HL-60/S4 treated with phorbol 12-myristate 13-acetate at 8.2 ng/mL for 4 days and 3 days (cell line): ENCODE measurements around the gene FGFRL1.
"Not testable (repeated sequence)": the region's sequence is repeated elsewhere in the genome, so short reads cannot be mapped to it uniquely, and the experiment has no call there.

Experiments used
- in situ Hi-C: fragments of 300-500 bp; cut with MboI; formaldehyde crosslinking; loops from 2 replicates; pipeline ENCODE4 v1.15.0; 2022; ENCODE audit warnings: low sequenced_read_pairs

The FGFRL1 gene

DNA sequence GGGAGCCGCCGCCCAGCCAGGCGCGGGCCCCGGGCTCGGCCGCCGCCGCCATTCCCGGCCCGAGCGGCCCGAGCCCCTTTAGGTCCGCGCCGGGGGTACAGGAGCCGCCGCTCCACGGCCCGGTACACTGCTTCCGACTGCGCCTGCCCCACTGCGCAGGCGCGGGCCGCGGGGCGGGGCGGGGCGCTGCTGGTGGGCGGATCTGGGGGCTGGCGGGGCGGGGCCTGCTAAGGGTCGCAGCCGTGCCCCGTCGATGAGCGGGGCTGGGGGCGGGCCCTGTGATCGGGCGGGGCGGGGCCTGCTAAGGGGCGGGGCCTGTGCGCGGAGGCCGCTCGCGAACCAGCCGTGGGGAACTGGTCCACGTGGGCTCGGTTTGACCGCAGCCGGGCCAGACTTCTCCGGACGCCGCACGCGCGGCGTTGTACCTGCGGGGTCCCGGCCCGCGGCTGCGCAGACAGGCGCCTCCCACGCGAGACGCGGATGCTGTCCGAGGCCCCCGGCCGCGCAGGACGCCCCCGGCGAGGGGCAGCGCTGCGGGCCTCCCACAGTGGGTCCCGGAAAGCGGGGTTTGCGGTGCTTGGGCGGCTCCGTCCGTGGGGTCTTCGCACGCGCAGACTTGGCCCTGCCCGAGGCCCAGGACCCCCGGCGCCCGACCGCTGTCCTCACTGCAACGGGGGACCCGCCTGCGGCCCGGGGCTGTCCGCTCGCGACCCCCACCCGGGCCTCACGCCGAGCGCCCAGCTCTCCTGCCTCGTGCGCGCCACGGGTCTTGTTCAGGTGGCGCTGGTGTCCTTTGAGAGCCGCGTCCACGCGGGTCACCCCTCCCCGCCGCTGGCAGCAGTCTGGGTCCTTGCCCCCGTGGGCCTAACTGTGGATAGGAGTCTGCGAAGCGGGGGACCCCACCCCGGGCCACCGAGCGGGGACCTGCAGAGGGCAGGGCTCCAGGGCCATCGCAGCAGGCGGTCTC lies 37.7 kb upstream of the FGFRL1 start, which contains the start of gene DGKQ:
TSS of gene DGKQ (minus strand) at position 139 of the 967 bp plus-strand sequence. CDS start at position 52, 87 bp downstream.
- in situ Hi-C loops: no loop called here

DNA sequence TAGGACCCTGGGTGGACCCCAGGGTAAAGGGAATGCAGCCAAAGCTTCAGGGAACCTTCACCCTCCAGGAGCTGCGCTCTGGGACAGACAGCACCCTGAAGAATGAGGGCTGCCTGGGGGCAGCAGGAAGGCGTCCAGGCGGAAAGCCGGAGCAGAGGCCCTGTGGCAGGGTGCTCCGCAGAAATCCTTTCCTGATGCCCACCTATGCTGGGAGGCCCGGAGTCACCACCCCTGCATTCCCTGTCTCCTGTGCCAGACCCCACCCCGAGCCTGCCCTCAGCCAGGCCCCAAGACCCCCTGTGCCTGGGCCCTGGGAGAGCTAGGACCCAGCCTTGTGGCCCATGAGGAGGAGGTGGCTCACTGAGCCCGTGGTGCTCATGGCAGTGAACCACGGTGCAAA lies 36.8 kb upstream of the FGFRL1 start:
- in situ Hi-C loops: no loop called here

DNA sequence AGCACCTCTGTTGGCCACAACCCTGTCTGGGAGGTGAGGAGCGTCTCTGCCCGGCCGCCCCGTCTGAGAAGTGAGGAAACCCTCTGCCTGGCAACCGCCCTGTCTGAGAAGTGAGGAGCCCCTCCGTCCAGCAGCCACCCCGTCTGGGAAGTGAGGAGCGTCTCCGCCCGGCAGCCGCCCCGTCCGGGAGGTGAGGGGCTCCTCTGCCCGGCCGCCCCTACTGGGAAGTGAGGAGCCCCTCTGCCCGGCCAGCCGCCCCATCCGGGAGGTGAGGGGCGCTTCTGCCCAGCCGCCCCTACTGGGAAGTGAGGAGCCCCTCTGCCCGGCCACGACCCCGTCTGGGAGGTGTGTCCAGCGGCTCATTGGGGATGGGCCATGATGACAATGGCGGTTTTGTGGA lies 35.4 kb upstream of the FGFRL1 start:
- in situ Hi-C loops: not testable (repeated sequence)

DNA sequence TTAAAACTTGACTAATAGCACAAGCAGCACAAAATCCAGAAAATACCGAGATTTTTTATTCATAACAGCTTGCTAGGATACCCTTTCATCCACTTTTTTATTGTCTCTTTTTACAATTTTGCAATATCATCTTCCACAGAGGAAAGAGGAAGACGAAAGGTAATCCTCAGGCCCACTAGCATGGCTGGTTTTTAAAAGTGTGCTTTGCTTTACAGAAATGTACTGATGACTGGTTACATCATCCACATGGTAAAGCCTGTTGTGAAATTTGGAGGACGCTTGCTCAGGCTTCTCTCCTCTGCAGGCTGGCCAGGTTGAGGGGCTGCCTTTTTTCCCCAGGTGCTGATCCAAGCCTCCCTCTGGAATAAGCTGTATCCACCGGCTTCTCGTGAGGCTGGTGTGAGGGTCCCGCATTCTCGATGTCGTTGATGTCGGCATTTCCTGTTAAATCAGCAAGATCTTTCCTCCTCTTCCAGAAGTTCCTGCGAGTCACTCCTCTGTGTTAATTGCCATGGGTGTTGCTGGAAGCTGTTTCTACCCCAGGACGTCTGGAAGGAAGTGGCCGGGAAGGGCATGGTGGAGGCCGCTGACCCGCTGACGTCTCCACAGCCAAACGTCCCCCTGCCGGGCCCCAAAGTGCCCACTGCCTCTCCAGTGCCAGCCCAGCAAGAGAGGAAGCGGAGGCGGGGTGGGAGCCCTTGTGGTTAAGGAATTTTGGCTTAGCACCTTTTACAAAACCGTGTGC lies 32.3 kb upstream of the FGFRL1 start:
- in situ Hi-C loops: no loop called here

DNA sequence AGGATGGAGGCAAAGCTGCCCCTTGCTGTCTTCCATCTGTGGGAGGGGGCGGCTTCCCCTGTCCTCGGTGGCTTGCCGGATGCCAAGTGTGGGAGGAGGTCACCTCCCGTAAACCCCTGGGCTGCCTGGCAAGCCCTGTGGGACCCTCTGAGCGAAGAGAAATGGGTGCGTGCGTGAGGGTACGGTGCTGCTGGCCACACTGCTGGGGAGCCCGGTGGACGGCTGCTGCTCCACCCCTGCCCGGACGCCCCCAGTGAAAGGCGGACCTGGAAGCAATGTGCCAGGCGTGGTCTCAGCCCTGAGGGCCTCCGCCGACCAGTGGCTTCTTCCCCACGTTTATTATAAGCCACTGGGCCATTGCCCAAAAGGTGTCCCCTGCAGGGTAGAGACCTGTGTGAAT lies 29.1 kb upstream of the FGFRL1 start:
- in situ Hi-C loops: no loop called here

DNA sequence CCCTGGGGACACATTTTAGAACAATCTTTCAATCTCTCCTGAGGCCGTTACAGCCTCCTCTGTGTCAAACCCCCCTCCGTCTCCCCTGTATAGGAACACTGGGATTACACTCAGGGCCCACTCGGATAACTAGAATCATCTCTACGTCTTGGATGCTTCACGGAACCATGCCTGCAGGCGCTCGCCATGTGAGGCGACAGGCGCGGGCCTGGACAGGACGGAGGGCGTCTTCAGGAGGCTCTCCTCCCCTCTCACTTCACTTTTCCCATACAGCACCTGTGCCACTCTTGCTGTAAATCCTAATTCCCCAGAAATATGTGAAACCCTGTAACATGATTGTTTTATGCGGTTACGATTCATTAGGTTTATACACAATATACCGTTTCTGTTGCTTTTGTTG lies 28.6 kb upstream of the FGFRL1 start:
- in situ Hi-C loops: no loop called here

DNA sequence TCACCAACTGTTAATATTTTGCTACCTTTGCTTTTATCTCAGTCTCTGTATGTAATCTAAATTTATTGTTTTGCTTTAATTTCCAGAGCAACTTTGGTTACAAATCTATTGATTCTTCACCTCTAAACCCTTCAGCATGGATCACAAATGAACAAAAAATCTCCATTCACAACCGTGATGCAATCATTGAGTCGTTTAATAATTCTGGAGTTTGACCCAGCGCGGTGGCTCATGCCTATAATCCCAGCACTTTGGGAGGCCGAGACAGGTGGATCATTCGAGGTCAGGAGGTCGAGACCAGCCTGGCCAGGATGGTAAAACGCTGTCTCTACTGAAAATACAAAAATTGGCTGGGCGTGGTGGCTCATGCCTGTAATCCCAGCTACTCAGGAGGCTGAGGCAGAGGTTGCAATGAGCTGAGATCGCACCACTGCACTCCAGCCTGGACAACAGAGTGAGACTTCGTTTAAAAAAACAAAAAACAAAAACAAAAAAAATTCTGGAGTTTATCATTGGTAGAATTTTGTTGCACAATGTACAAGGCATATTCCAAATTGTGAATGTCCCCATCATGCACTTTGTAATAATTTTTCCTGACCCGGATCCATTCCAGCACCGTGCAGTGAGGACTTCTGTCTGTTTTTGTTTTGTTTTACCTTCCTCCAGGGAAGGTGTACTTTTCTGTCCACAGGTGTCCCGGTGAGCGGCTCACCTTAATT lies 26.9 kb upstream of the FGFRL1 start:
- in situ Hi-C loops: no loop called here

DNA sequence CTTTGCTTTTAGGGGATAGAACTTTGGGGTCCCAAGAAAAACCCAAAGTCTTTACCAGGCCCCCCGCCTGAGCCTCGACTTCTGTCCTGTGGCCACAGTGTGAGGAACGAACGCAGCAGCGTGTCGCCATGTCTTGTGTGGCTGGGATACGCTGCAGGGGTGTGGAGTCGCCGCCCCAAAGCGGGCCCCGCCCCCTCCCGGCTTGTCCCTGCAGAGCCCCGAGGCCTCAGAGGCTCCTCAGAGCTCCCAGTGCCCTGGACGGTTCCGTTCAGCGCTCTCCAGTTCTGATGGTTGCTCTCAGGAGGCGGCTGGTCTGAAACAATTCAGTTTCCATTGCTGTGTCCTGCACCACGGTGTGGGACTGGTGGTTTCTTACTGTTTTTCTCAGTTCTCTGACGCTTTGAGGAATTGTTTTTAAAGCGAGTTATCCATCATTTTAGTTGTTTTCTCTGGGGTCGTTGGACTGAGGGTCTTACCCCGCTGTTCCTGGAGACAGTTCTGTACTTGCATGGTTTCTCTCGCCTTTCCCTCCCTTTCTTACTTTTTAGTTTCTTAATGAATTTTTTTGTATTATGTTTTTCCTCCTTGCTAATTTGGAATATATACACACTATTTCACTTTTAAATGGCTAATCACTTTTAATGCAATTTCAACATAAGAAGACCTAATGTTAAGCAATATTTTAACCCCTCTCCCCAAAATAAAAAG lies 26.1 kb upstream of the FGFRL1 start:
- in situ Hi-C loops: no loop called here

DNA sequence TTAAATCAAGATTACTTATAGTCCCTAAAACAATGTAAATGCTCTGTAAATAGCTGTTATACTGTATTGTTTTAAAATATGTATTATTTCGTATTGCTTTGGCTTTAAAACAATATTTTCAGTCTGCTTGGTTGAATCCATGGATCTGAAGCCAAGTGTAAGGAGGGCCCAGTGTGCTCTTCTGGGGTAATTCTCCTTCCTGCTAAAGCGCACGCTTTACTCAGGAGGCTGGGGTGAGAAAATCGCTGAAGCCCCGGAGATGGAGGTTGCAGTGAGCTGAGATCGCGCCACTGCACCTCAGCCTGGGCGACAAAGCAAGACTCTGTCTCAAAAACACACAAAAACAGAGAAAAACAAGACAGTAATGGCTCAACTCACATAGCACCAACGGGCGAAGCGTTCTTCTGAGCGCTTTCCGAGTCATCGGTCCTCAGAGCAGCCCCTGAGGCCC lies 25.0 kb upstream of the FGFRL1 start:
- in situ Hi-C loops: no loop called here

DNA sequence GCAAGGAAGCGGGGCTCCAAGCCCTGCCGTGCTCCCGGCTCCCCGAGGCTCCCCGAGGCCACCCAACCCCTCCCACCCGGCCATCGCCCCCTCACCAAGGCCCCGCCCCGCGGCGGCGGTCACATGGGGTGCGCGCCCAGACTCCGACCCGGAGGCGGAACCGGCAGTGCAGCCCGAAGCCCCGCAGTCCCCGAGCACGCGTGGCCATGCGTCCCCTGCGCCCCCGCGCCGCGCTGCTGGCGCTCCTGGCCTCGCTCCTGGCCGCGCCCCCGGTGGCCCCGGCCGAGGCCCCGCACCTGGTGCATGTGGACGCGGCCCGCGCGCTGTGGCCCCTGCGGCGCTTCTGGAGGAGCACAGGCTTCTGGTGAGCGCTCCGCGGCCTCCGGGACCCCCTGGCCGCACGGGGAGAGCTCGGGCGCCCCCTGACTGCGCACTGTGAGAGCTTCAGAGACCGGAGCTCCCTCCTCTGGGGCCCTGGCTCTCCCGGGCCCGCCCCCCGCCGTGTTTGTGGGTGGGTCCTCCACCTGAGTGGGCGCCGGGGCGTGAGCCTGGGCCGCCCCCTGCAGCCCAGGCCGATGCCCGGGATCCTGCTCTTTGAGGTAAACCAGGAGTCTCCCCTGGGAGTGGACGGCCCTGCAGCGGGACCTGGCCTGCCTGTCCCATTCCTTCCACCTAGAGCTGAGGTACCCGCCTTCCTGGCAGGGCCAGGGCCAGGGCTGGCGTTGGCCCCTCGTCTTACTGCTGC lies 24.4 kb upstream of the FGFRL1 start, which contains the start of gene IDUA:
TSS of gene IDUA (plus strand) at position 166 of the 745 bp plus-strand sequence. CDS start at position 207, 41 bp downstream.
- in situ Hi-C loops: no loop called here

DNA sequence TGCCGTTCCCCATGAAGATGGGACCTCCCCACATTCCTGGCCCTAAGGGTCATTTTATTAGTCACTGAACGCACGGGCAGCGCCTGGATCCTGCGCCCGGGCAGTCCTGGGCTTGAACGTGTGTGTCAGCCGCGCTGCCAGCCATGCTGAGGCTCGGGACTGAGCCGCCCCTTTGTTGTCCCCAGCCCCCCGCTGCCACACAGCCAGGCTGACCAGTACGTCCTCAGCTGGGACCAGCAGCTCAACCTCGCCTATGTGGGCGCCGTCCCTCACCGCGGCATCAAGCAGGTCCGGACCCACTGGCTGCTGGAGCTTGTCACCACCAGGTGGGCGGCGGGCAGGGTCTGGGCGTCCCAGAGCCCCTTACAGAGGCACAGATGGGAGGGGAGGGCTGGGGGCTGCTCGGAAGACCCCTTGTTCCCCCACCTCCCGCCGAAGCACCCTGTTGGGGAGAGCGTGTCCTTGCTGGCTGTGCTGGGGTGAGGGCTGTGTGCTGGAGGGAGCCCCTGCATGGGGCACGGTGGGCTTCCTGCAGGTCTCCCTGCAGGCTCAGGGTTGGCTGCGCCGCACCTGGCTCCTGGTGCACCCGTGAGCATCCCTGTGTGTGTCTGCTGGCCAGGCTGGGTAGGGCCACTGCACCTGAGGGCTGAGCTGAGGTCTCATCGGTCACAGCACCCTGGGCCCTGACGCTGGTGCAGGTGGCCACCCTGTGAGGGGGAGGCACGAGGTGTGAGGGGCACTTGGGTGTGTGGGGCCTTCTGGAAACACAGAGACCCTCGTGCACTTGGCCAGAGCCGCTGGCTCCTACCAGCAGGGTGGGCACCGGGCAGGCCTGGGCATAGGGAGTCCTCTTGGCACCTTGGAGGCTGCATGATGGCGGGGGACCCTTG lies 23.6 kb upstream of the FGFRL1 start:
- in situ Hi-C loops: no loop called here

DNA sequence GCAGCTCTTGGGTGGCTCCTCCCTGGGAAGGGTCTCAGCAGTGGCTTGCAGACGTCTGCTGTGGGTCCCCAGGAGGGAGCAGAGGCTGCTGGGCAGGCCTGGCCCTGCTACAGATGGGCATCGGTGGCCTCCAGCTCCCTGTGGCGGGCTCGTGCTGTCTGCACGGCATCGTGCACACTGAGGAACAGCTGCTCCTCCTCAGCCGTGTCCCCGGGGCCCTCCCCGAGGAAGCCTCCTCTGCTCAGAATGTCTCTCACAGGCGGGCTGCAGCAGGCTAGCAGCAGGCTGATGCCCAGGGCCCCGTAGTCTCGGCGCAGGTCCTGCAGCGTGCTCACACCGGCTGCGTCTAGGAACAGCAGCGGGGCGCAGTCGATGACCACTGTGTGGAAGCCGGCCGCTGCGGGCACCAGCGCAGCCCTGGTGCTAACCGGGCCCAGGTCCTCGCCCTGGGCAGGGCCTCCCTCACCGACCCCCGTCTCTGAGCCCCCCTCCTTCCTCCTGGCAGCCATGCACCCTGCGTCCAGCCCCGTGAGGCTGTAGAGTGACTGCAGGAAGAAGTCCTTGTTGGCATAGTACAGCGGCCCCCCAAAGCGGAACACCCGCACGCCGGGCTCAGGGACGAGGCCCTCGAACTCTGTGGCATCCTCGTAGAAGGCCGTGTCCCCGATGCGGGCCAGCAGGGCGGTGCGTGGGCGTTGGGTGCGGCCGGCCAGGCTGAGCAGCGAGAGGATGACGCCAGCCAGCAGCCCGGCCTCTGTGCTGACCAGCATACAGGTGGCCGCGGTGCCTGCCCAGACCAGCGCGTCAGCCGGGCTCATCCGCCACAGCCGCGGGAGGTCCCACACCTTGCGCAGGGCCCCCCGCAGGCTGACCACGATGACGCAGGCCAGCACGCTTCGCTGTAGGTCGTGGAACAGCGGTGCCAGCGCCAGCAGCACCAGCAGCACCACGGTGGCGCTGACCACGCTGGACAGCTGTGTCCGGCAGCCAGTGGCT lies 22.4 kb upstream of the FGFRL1 start:
- in situ Hi-C loops: no loop called here

DNA sequence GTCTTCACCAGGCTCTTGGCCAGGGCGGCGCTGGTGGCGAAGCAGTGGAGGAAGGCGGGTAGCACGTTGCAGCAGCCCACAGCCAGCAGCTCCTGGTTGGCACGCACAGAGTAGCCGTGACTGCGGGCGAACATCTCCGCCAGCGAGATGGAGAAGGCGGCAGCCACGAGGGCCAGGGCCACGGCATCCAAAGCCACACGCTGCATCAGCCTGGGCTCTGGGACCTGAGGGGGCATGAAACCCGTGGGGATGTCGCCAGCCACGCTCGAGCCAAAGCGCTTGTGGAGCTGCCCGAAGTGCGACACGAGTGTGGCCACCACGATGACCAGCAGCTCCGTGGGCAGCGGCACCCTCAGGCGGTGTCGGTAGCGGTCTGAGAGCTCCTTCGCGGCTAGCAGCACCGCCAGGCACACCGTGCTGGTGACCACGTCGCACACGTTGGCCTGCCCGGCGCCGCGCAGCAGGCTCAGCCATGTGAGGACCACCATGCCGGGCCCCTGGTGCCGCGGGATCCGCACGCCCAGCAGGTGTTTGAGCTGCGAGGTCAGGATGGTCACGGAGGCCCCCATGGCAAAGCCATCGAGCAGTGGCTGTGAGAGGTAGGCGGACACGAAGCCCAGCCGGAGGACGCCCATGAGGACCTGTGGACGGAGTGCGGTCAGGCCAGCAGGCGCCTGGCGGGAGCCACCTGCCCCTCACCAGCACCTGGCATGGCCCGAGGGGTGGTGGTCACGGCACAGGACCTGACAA lies 21.5 kb upstream of the FGFRL1 start:
- in situ Hi-C loops: no loop called here

DNA sequence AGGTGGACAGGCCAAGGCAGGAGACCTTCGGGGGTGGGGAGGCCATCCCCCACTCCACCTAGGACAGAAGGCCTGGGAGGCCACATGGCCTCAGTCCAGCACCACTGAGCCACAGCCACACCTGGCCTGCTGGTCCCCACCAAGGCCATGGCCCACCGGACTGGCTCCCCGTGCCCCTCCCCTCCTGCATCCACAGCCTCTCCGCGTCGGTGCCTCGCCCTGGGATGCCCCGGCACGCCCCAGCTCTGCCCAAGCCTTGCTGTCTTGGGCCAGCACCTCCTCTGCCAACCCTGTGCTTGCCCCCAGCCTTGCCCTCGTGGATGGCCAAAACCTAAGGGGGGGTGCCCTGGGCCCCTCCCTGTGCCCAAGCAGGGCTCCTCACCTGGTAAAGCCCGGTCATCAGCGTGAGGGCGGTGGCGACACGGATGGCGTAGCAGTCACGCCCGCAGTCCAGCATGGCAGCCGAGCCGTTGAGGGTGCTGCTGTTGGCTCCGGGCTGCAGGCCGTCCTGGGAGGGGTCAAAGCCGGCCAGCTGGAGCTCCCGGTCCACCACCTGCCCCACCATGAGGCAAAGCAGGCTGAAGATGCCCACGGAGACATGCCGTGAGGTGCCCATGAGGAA lies 20.6 kb upstream of the FGFRL1 start:
- in situ Hi-C loops: no loop called here

DNA sequence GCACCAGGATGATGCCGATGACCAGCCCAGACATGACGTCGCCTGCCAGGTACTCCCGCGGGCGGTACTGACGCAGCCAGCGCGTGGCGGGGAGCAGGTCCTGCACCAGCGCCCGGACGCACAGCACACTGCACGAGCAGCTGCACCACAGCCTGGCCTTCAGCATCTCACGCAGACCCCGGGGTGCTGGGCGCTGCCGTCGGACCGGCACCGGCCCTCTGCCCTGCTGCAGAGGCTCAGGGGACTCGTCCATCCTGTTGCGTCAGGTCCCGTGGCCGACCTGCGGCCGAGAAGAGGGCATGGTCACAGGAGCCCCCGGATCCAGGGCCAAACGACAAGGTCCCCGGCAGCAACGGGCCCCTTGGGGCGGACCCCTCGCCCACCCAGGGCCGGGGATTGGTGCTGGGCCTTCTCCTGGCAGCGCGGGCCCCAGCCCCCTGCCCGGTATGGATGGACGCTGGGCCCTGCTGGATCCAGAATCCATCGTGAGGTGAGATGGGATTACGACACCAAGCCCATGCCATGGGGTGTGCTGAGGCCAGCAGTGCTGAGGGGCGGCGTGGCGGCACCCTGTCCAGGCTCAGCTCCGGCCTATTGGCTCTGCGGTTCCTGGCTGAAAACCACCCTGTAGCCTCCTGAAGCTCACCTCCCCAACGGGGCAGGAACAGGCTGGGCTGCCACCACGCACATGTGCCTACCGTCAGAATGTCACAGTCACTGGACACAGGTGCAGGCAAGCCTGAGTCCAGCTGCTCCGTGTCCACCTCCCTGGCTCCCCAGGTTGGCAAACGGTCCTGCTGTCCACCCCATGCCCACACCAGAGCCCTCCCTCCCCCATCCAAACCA lies 19.8 kb upstream of the FGFRL1 start:
- in situ Hi-C loops: no loop called here
